ENCODE results near the gene GGT6.

DNA sequence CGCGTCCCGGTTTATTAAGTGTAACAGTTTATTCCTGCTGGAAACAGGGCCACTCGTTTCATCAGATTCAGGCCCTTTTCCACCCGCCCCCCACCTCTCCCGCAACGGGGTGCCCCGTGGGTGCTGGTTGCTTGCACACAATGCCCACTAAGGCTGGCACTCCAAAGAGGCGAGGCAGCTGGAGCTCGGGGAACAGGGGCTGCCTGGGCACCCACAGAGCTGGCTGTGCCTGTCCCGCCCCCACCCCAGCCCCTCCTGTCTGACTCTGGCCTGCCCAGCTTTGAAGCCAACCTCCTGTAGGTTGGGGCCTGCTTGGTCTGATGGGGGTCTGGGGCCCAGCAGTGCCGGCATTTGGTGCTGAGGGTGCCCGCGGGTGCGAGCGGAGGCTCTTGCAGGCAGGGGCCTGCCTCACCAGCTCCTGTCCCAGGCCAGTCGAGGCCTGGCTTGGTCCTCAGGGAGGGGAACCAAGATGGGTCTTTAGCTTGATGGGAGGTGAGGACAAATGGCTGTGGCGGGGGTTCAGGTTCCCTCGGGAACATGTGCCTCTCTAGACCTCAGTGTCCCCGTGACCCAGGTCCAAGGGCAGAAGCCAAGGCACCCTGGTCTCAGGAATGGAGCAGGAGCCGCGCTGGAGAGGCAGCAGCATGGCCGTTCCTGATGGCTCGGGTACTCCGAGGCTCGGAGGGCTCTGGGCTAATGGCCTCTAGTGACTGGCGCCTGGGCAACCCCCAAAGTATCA is 25.3 kb downstream of the GGT6 start:
- TF ChIP-seq, protein P1, sequence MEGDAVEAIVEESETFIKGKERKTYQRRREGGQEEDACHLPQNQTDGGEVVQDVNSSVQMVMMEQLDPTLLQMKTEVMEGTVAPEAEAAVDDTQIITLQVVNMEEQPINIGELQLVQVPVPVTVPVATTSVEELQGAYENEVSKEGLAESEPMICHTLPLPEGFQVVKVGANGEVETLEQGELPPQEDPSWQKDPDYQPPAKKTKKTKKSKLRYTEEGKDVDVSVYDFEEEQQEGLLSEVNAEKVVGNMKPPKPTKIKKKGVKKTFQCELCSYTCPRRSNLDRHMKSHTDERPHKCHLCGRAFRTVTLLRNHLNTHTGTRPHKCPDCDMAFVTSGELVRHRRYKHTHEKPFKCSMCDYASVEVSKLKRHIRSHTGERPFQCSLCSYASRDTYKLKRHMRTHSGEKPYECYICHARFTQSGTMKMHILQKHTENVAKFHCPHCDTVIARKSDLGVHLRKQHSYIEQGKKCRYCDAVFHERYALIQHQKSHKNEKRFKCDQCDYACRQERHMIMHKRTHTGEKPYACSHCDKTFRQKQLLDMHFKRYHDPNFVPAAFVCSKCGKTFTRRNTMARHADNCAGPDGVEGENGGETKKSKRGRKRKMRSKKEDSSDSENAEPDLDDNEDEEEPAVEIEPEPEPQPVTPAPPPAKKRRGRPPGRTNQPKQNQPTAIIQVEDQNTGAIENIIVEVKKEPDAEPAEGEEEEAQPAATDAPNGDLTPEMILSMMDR (IDR thresholded peaks at IDR 0.05): no peak
- TF ChIP-seq POLR2A (IDR thresholded peaks at IDR 0.05): no peak
